Glutamatergic neuron (in vitro differentiated cells): ENCODE data around the gene SCRN2. TPM values are rescaled to one million over a fixed set of nuclear protein-coding genes. Genes with fewer than 3 reads are reported as not detected.

Experiments
- DNase-seq: peaks from one replicate; pipeline ENCODE4 v3.0.0; 2022
- H3K27ac Mint-ChIP-seq: one replicate; pipeline ENCODE4 v1.8.0; 2020; ENCODE audit warnings: mild to moderate bottlenecking, mixed read lengths, inconsistent platforms; ENCODE audit not compliant: unreplicated experiment
- H3K27me3 Mint-ChIP-seq: one replicate; pipeline ENCODE4 v1.8.0; 2020; ENCODE audit warnings: mild to moderate bottlenecking, moderate library complexity, mixed read lengths, inconsistent platforms; ENCODE audit not compliant: unreplicated experiment
- H3K36me3 Mint-ChIP-seq: one replicate; pipeline ENCODE4 v1.8.0; 2020; ENCODE audit warnings: mild to moderate bottlenecking, mixed read lengths, inconsistent platforms; ENCODE audit not compliant: unreplicated experiment
- H3K4me1 Mint-ChIP-seq: one replicate; pipeline ENCODE4 v1.8.0; 2020; ENCODE audit warnings: mild to moderate bottlenecking, low read depth, mixed read lengths, inconsistent platforms; ENCODE audit not compliant: unreplicated experiment
- H3K4me3 Mint-ChIP-seq: one replicate; pipeline ENCODE4 v1.8.0; 2020; ENCODE audit warnings: mild to moderate bottlenecking, mixed read lengths, inconsistent platforms; ENCODE audit not compliant: unreplicated experiment
- H3K9me3 Mint-ChIP-seq: one replicate; pipeline ENCODE4 v1.8.0; 2020; ENCODE audit warnings: mild to moderate bottlenecking, moderate library complexity, mixed read lengths, inconsistent platforms; ENCODE audit not compliant: unreplicated experiment
- CTCF ChIP-seq: fragments of 200-600 bp; sonication (generic); IDR thresholded peaks from one replicate; pipeline ENCODE4 v1.5.0; 2021; ENCODE audit not compliant: partially characterized antibody, unreplicated experiment
- total RNA-seq: library from RNA; stranded (reverse); fragmentation: NEBNext Ultra II Directional; extraction: Animal tissue kit (Norgen Biotek cat#: 25700); gene quantifications from one replicate; pipeline ENCODE4 v1.2.1, GENCODE V29; 2021; ENCODE audit not compliant: unreplicated experiment

SCRN2 gene
- total RNA-seq, 1 donor from 2014 or later, result 39.1 TPM

GRCh38 chr17:47871048-47871447 is 30.0 kb upstream of the SCRN2 start:
- Mint-ChIP-seq H3K27me3 (peaks cover 22% of the 10 kb centered on the region), H3K4me3 (no peak overlapping the region), H3K27ac (no peak overlapping the region), H3K36me3 (peaks cover 2% of the 10 kb centered on the region), H3K4me1 (peaks cover 9% of the 10 kb centered on the region), H3K9me3 (peaks cover 2% of the 10 kb centered on the region)
- TF ChIP-seq CTCF, result no peak
- no peak for DNase-seq

GRCh38 chr17:47870056-47870455 is 29.0 kb upstream of the SCRN2 start:
- Mint-ChIP-seq H3K9me3 (peaks cover 4% of the 10 kb centered on the region), H3K36me3 (peaks cover 5% of the 10 kb centered on the region), H3K27ac (no peak overlapping the region), H3K4me1 (peaks cover 3% of the 10 kb centered on the region), H3K27me3 (peaks cover 22% of the 10 kb centered on the region), H3K4me3 (no peak overlapping the region)
- no peak for TF ChIP-seq CTCF
- DNase-seq, result no peak

GRCh38 chr17:47869114-47869513 is 28.0 kb upstream of the SCRN2 start:
- Mint-ChIP-seq H3K27me3 (peaks cover 24% of the 10 kb centered on the region), H3K9me3 (peaks cover 4% of the 10 kb centered on the region), H3K4me1 (no peaks in the 10 kb centered on the region), H3K36me3 (peaks cover 5% of the 10 kb centered on the region), H3K4me3 (no peak overlapping the region), H3K27ac (no peak overlapping the region)
- DNase-seq, result no peak
- no peak for TF ChIP-seq CTCF

- Mint-ChIP-seq H3K27ac (no peak overlapping the region), H3K27me3 (peaks cover 25% of the 10 kb centered on the region), H3K4me1 (no peaks in the 10 kb centered on the region), H3K9me3 (peaks cover 6% of the 10 kb centered on the region), H3K4me3 (no peak overlapping the region), H3K36me3 (peaks cover 5% of the 10 kb centered on the region)
- no peak for DNase-seq
- no peak for TF ChIP-seq CTCF
Observed at GRCh38 chr17:47867813-47868533, 26.9 kb upstream of the SCRN2 start.

GRCh38 chr17:47866941-47867340 is 25.9 kb upstream of the SCRN2 start:
- peaks cover 5% of the 10 kb centered on the region for H3K36me3 Mint-ChIP-seq
- no peaks in the 10 kb centered on the region for H3K4me1 Mint-ChIP-seq
- H3K4me3 Mint-ChIP-seq, result no peak overlapping the region
- peaks cover 6% of the 10 kb centered on the region for H3K9me3 Mint-ChIP-seq
- peaks cover 24% of the 10 kb centered on the region for H3K27me3 Mint-ChIP-seq
- DNase-seq, result no peak
- H3K27ac Mint-ChIP-seq, result no peak overlapping the region
- no peak for TF ChIP-seq CTCF
